ENCODE results near the gene ADAM23.

- TF ChIP-seq, protein P1, sequence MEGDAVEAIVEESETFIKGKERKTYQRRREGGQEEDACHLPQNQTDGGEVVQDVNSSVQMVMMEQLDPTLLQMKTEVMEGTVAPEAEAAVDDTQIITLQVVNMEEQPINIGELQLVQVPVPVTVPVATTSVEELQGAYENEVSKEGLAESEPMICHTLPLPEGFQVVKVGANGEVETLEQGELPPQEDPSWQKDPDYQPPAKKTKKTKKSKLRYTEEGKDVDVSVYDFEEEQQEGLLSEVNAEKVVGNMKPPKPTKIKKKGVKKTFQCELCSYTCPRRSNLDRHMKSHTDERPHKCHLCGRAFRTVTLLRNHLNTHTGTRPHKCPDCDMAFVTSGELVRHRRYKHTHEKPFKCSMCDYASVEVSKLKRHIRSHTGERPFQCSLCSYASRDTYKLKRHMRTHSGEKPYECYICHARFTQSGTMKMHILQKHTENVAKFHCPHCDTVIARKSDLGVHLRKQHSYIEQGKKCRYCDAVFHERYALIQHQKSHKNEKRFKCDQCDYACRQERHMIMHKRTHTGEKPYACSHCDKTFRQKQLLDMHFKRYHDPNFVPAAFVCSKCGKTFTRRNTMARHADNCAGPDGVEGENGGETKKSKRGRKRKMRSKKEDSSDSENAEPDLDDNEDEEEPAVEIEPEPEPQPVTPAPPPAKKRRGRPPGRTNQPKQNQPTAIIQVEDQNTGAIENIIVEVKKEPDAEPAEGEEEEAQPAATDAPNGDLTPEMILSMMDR (IDR thresholded peaks at IDR 0.05): no peak
- TF ChIP-seq POLR2A (IDR thresholded peaks at IDR 0.05): no peak
Measured at GRCh38 chr2:206435742-206436141, 7.6 kb upstream of the ADAM23 start.

Data from tibial nerve (tissue), 3 donors.